ENCODE results near the gene ZNF236. TPM values are rescaled to one million over a fixed set of nuclear protein-coding genes. Genes with fewer than 3 reads are reported as not detected.
A peak's percentile ranks its signal among the peaks of the same experiment; 100 is the strongest.

ZNF236 gene
- total and polyA plus RNA-seq, 2 of the 13 experiments (the other 11 are each of a cell fraction or from before 2014, with no cell fraction given): 3.0 to 7.2 TPM

- no peak for TF ChIP-seq ZHX2 (IDR thresholded peaks at IDR 0.05; ENCODE audit: low read depth)
- TF ChIP-seq ZHX2 (CRISPR knock-in tag; IDR thresholded peaks at IDR 0.05; ENCODE audit: borderline replicate concordance): 0 out of 2 replicates have a peak, but pooled peaks have one; percentile 4
Measured at GRCh38 chr18:76821356-76821874, 942 bp upstream of the ZNF236 start (continued).

- Histone ChIP-seq H2AFZ (ENCODE audit: low read length) (no peak overlapping the region), H3K27me3 (ENCODE audit: control insufficient read depth in 1 of 2, insufficient read depth in 2 of 2, low read length in 2 of 2) (no peaks in the 10 kb centered on the region; a peak in 1 of 5 replicates), H3K36me3 (replicated peaks in 1 of 2; ENCODE audit: control insufficient read depth in 1 of 2, insufficient read depth in 2 of 2, low read length in 2 of 2) (no peaks in the 10 kb centered on the region), H4K20me1 (ENCODE audit: insufficient read depth, low read length) (no peaks in the 10 kb centered on the region), H3K9ac (ENCODE audit: insufficient read depth, low read depth, low read length) (peak overlapping the region; percentile 99), H3K4me2 (ENCODE audit: low read depth, low read length) (peak overlapping the region; percentile 90), H3K4me3 (replicated peaks in 1 of 3; ENCODE audit: insufficient read depth in 1 of 3, low read depth in 2 of 3, low read length in 3 of 3) (peak overlapping the region; percentile 73 to 99 (median 99)), H3K79me2 (ENCODE audit: insufficient read depth, low read length) (peaks cover 37% of the 10 kb centered on the region), H3K27ac (ENCODE audit: extremely low read length, insufficient read depth, low read length) (peak overlapping the region; percentile 92), H3K4me1 (ENCODE audit: insufficient read depth, low read length) (peaks cover 56% of the 10 kb centered on the region), H3K9me3 (ENCODE audit: low read length) (no peaks in the 10 kb centered on the region)
- no TSS peak for BruUV-seq (replicated peaks)
- WGBS (ENCODE audit: low lambda C conversion rate): 2% methylated on average over 7 of the region's 88 CpGs
- FAIRE-seq (no peak), DNase-seq (ENCODE audit: low spot score) (no peak), ATAC-seq (peak; percentile 69)
- intact Hi-C loops (cut with micrococcal nuclease; ENCODE audit: unreplicated experiment): no loop called here
- in situ Hi-C loops (cut with HindIII; ENCODE audit: extremely low pct_ligation_motif_present, low pct_unique_long_range_greater_than_20kb): no loop called here
- CTCF ChIA-PET (ENCODE audit: low intra/inter-chr PET ratio, low total read pairs): no interaction called here
- POLR2A ChIA-PET: interaction anchor here (1.3 to 1.7 kb wide), 2 partner anchors 10 to 328 kb away, joined by 3 to 4 read pairs; no protein-coding TSS in a partner anchor
- peak; percentile 84 for TF ChIP-seq ZMAT3 (CRISPR knock-in tag; conservative IDR thresholded peaks at IDR 0.05)
- 0 out of 2 replicates have a peak, but pooled peaks have one; percentile 47 for TF ChIP-seq ZNF441 (CRISPR knock-in tag; IDR thresholded peaks at IDR 0.05; ENCODE audit: borderline replicate concordance)
- TF ChIP-seq ZNF350 (CRISPR knock-in tag; IDR thresholded peaks at IDR 0.05; ENCODE audit: borderline replicate concordance, low read depth): 0 out of 2 replicates have a peak, but pooled peaks have one; percentile 40
- TF ChIP-seq KLF12 (CRISPR knock-in tag; IDR thresholded peaks at IDR 0.05; ENCODE audit: borderline replicate concordance): 0 out of 2 replicates have a peak, but pooled peaks have one; percentile 21
- peak; percentile 45 for TF ChIP-seq ZNF574 (CRISPR knock-in tag; IDR thresholded peaks at IDR 0.05)
- TF ChIP-seq MYPOP (CRISPR knock-in tag; IDR thresholded peaks at IDR 0.05): 0 out of 2 replicates have a peak, but pooled peaks have one; percentile 47
- no peak; the same call in 1 of the 2 replicates for TF ChIP-seq ZNF746 (CRISPR knock-in tag; IDR thresholded peaks at IDR 0.05)
- 0 out of 2 replicates have a peak, but pooled peaks have one; percentile 33 for TF ChIP-seq ZNF567 (CRISPR knock-in tag; IDR thresholded peaks at IDR 0.05; ENCODE audit: borderline replicate concordance)
- peak; percentile 66; the same call in 1 of the 2 replicates for TF ChIP-seq ZNF891 (CRISPR knock-in tag; IDR thresholded peaks at IDR 0.05)
Measured at GRCh38 chr18:76821875-76822505, 367 bp upstream of the ZNF236 start.
